ENCODE data around the gene PAPPA.

Gene PAPPA

GRCh38 chr9:116218399-116218798, 64.8 kb downstream of the PAPPA start:
- ChIA-PET POLR2A (no interaction called here), CTCF (no interaction called here)
- H3K4me3 ChIP-seq (ENCODE audit: low read depth, low read length), result no peak overlapping the region
- DNase-seq (ENCODE audit: low read depth, low spot score), result no peak
- no peak for TF ChIP-seq CTCF (IDR thresholded peaks at IDR 0.05; ENCODE audit: insufficient read depth, low read length, missing control alignments)

DNA sequence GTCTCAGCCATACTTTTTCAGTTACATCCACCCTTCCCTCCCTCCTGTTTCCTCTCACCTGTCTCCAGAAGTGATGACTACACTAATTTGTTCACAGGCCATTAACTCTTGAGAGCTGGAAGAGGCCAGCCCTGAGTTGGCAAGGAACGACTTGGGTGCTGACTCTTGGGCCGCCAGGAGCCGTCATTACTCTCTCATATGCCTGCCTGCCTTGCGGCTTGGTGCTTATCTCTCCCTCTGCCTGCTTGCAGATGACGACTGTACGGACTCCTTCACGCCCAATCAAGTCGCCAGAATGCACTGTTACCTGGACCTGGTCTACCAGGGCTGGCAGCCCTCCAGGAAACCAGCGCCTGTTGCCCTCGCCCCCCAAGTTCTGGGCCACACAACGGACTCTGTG, 66.1 kb downstream of the PAPPA start:
- ChIA-PET CTCF (interaction anchor here (1.0 kb wide), 1 partner anchor 352 kb away, joined by 3 read pairs; no protein-coding TSS in a partner anchor), POLR2A (no interaction called here)
- no peak overlapping the region for H3K4me3 ChIP-seq (ENCODE audit: low read depth, low read length)
- DNase-seq (ENCODE audit: low read depth, low spot score), result no peak
- no peak for TF ChIP-seq CTCF (IDR thresholded peaks at IDR 0.05; ENCODE audit: insufficient read depth, low read length, missing control alignments)

DNA sequence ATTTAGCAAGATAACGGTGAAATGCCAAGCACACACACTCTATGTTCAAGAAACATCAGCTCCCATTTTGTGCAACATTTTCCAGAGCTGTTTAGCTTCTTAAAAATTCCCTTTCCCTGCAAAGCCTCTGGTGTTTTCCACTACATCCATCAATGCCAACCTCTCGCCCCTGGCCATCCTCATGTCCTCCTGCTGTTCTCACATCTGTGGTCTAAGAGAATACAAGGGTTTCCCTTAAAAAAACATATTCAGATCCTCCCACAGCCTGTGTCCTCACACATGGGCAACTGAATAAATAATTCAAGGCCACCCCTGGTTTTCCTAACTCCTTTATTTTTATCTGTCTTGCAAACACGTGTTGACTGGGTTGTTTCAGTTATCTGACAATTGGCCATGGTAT, 70.3 kb downstream of the PAPPA start:
- CTCF ChIA-PET, result interaction anchor here (1.3 to 1.4 kb wide), 2 partner anchors 20 to 630 kb away, joined by 3 to 4 read pairs; no protein-coding TSS in a partner anchor
- no peak overlapping the region for H3K4me3 ChIP-seq (ENCODE audit: low read depth, low read length)
- POLR2A ChIA-PET, result no interaction called here
- TF ChIP-seq CTCF (IDR thresholded peaks at IDR 0.05; ENCODE audit: insufficient read depth, low read length, missing control alignments), result no peak
- DNase-seq (ENCODE audit: low read depth, low spot score), result no peak

DNA sequence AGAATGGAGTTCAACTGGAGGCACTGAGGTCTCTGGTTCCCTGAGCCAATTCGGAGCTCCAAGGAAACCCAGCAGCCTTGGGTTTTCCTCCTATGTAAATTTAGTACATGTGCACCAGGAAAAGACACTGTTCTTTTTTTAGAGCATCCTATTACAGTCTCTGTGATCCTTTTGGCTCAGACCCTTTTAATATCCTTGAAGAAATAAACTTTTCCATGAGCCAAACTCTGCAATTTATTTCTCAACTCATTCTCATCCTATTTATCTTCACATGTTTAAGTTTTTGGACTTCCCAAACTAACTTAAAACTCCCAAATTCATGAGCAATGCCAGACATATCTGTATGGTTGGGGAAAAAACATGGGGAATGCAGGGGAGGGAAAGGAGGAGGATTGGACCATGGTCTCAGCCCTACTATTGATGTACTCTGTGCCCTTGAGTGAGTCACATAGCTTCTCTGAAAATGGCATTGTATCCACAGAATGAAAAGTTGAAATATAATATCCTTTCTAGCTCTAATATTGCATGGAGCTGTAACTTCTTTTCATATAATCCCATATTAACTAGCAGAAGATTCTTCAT, 76.6 kb downstream of the PAPPA start:
- CTCF ChIA-PET, result no interaction called here
- TF ChIP-seq CTCF (IDR thresholded peaks at IDR 0.05; ENCODE audit: insufficient read depth, low read length, missing control alignments), result no peak
- no peak for DNase-seq (ENCODE audit: low read depth, low spot score)
- H3K4me3 ChIP-seq (ENCODE audit: low read depth, low read length), result no peak overlapping the region
- POLR2A ChIA-PET, result no interaction called here

DNA sequence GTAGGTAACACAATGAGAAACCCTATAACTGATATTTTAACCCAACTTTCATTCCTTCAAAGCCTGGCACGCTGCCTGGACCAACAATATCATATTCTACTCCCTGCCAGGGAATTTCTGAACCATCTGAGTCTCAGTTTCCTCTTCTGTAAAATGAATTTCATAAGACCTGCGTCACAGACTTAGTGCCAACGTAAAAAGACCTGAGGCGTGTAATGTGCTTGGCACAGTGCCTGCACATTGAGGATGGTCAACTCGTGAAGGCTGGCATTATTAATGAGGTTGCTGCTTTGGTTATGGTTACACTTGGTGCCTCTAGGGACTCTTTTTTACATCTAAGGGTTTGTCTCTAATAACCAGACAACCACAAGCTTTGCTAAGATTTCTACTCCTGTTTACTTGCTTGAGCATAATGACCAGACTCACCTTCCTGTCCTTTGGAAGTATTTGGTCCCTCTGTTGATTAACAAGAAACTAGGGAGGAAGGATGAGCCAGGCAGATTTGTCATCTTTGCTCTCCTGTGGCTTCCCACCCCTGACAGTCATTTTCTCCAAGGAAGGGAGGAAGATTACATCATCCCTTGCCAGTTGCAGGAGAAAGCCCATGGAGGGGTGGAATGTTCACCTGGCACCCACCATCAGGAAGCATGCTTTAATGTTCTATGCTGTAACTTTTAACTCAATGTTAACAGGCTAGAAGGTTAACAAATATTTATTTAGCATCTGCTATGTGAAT, 79.0 kb downstream of the PAPPA start:
- no peak overlapping the region for H3K4me3 ChIP-seq (ENCODE audit: low read depth, low read length)
- ChIA-PET CTCF (interaction anchor here (1.4 kb wide), 2 partner anchors 69 to 640 kb away, joined by 3 read pairs; no protein-coding TSS in a partner anchor), POLR2A (no interaction called here)
- no peak for TF ChIP-seq CTCF (IDR thresholded peaks at IDR 0.05; ENCODE audit: insufficient read depth, low read length, missing control alignments)
- no peak for DNase-seq (ENCODE audit: low read depth, low spot score)

DNA sequence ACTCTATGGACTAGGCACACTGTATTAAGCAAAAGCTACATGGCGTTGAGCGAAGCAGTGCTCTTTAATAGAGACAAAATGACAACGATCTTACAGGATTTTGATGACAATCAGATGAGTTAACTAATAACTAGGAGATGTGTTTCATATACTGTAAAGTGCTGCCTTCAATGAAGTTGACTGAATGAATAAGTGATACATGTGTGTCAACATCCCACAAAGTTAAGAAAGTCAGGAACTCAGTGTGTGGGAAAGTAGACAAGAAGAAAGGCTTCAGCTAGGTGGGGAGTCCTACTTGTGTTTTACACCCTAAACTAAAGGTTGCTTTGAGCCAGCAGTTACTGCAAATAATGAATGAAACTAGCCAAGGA, 79.6 kb downstream of the PAPPA start:
- ChIA-PET POLR2A (interaction anchor here (0.7 kb wide), 1 partner anchor 235 kb away, joined by 3 read pairs; no protein-coding TSS in a partner anchor), CTCF (interaction anchor here (1.4 kb wide), 1 partner anchor 641 kb away, joined by 3 read pairs; no protein-coding TSS in a partner anchor)
- no peak overlapping the region for H3K4me3 ChIP-seq (ENCODE audit: low read depth, low read length)
- no peak for DNase-seq (ENCODE audit: low read depth, low spot score)
- TF ChIP-seq CTCF (IDR thresholded peaks at IDR 0.05; ENCODE audit: insufficient read depth, low read length, missing control alignments), result no peak
